Liver (tissue), 9 donors: Measurements from ENCODE around the gene ENOPH1. TPM values are rescaled to one million over a fixed set of nuclear protein-coding genes. Genes with fewer than 3 reads are reported as not detected.
"Not testable (repeated sequence)": the region's sequence is repeated elsewhere in the genome, so short reads cannot be mapped to it uniquely, and the experiment has no call there.

Source experiments
- DNase-seq: peaks from one replicate; pipeline ENCODE4 v3.0.0-alpha.2; 2017; ENCODE audit warnings: low spot score
- H3K27ac ChIP-seq, 2 donors: one replicate each; pipeline ENCODE4 v1.7.0; 2013; ENCODE audit warnings: inconsistent platforms in 2 of 2, low read length in 2 of 2, control low read depth in 1 of 2, low read depth in 1 of 2, mild to moderate bottlenecking in 1 of 2
- H3K27me3 ChIP-seq, 4 donors: one replicate each; pipeline versions ENCODE4 v1.6.1 to v1.7.0; 2013; ENCODE audit warnings: low read length in 3 of 4, inconsistent platforms in 1 of 4, mild to moderate bottlenecking in 1 of 4, moderate library complexity in 1 of 4; ENCODE audit not compliant: control insufficient read depth in 4 of 4, insufficient read depth in 4 of 4
- H3K36me3 ChIP-seq, 4 donors: one replicate each; pipeline versions ENCODE4 v1.6.1 to v1.7.0; 2013; ENCODE audit warnings: low read length in 3 of 4, mild to moderate bottlenecking in 3 of 4, low read depth in 1 of 4, moderate library complexity in 1 of 4; ENCODE audit not compliant: control insufficient read depth in 4 of 4, insufficient read depth in 3 of 4
- H3K4me1 ChIP-seq, 4 donors: one replicate each; pipeline versions ENCODE4 v1.6.1 to v1.7.0; 2013; ENCODE audit warnings: low read length in 3 of 4, mild to moderate bottlenecking in 3 of 4, moderate library complexity in 1 of 4; ENCODE audit not compliant: control insufficient read depth in 4 of 4, insufficient read depth in 4 of 4
- H3K4me3 ChIP-seq, 3 donors: one replicate each; pipeline versions ENCODE4 v1.6.1 to v1.7.0; 2013; ENCODE audit warnings: low read length in 3 of 3, control low read depth in 1 of 3, low read depth in 1 of 3, mild to moderate bottlenecking in 1 of 3
- H3K9ac ChIP-seq, 2 donors: one replicate each; pipeline ENCODE4 v1.7.0; 2013; ENCODE audit warnings: low read length in 2 of 2, mild to moderate bottlenecking in 2 of 2, moderate library complexity in 2 of 2, control low read depth in 1 of 2, low read depth in 1 of 2
- H3K9me3 ChIP-seq, 4 donors: one replicate each; pipeline versions ENCODE4 v1.6.1 to v1.7.0; 2013; ENCODE audit warnings: low read length in 3 of 4; ENCODE audit not compliant: control insufficient read depth in 4 of 4
- ATF3 ChIP-seq: IDR thresholded peaks from 2 replicates; pipeline ENCODE4 v1.6.1; 2016; ENCODE audit warnings: antibody characterized with exemption
- CTCF ChIP-seq: fragments of 150-350 bp; IDR thresholded peaks from 2 replicates; pipeline ENCODE4 v1.5.1; 2017; ENCODE audit warnings: improper control_type of control experiment, low read depth, low read length; ENCODE audit not compliant: missing input control
- EGR1 ChIP-seq, 2 donors: IDR thresholded peaks; 2 replicates each; pipeline ENCODE4 v1.6.1; 2016 to 2018; ENCODE audit warnings: antibody characterized with exemption in 2 of 2, low read depth in 2 of 2
- FOXA1 ChIP-seq: IDR thresholded peaks from 2 replicates; pipeline ENCODE4 v1.6.1; 2016; ENCODE audit warnings: antibody characterized with exemption
- FOXA2 ChIP-seq: IDR thresholded peaks from 2 replicates; pipeline ENCODE4 v1.6.1; 2016; ENCODE audit warnings: antibody characterized with exemption
- GABPA ChIP-seq, 2 donors: IDR thresholded peaks in 1 of 2; conservative IDR thresholded peaks in 1 of 2; 2 replicates each; pipeline ENCODE4 v1.6.1; 2016; ENCODE audit warnings: antibody characterized with exemption in 2 of 2, mild to moderate bottlenecking in 1 of 2, moderate library complexity in 1 of 2
- HNF4A ChIP-seq, 2 donors: conservative IDR thresholded peaks; 2 replicates each; pipeline ENCODE4 v1.6.1; 2016; ENCODE audit warnings: antibody characterized with exemption in 2 of 2, mild to moderate bottlenecking in 2 of 2
- HNF4G ChIP-seq: IDR thresholded peaks from 2 replicates; pipeline ENCODE4 v1.6.1; 2016; ENCODE audit warnings: antibody characterized with exemption
- JUND ChIP-seq, 2 donors: IDR thresholded peaks; 2 replicates each; pipeline ENCODE4 v1.6.1; 2016; ENCODE audit warnings: antibody characterized with exemption in 2 of 2
- MAX ChIP-seq: IDR thresholded peaks from 2 replicates; pipeline ENCODE4 v1.6.1; 2016; ENCODE audit warnings: antibody characterized with exemption
- NR2F2 ChIP-seq: IDR thresholded peaks from 2 replicates; pipeline ENCODE4 v1.6.1; 2016; ENCODE audit warnings: antibody characterized with exemption
- RAD21 ChIP-seq, 2 donors: IDR thresholded peaks; 2 replicates each; pipeline ENCODE4 v1.6.1; 2016; ENCODE audit warnings: antibody characterized with exemption in 2 of 2, mild to moderate bottlenecking in 2 of 2
- REST ChIP-seq: IDR thresholded peaks from 2 replicates; pipeline ENCODE4 v1.6.1; 2016; ENCODE audit warnings: antibody characterized with exemption, mild to moderate bottlenecking
- RXRA ChIP-seq, 2 donors: IDR thresholded peaks; 2 replicates each; pipeline ENCODE4 v1.6.1; 2017 to 2018; ENCODE audit warnings: antibody characterized with exemption in 2 of 2, mild to moderate bottlenecking in 1 of 2
- SP1 ChIP-seq: IDR thresholded peaks from 2 replicates; pipeline ENCODE4 v1.6.1; 2018; ENCODE audit warnings: antibody characterized with exemption, mild to moderate bottlenecking
- TAF1 ChIP-seq: conservative IDR thresholded peaks from 2 replicates; pipeline ENCODE4 v1.6.1; 2016; ENCODE audit warnings: antibody characterized with exemption, mild to moderate bottlenecking
- YY1 ChIP-seq: IDR thresholded peaks from 2 replicates; pipeline ENCODE4 v1.6.1; 2016; ENCODE audit warnings: antibody characterized with exemption, mild to moderate bottlenecking
- ZBTB33 ChIP-seq: IDR thresholded peaks from 2 replicates; pipeline ENCODE4 v1.6.1; 2016; ENCODE audit warnings: antibody characterized with exemption
- WGBS: extraction: QIAGEN DNeasy Blood & Tissue Kit; methylation state at CpG from one replicate; pipeline ENCODE4 v1.1.7; 2013; 5-methylcytosine and 5-hydroxymethylcytosine counted together
- polyA plus RNA-seq, 2 donors: library from polyadenylated mRNA; stranded (reverse) in 1 of 2; unstranded in 1 of 2; fragments of 200-250 nt in 1 of 2; fragments of >200 nt in 1 of 2; fragmentation: Nextera tagmentation in 1 of 2; extraction: Ambion mirVana in 1 of 2; gene quantifications; one replicate each; pipeline versions ENCODE4 v1.2.1 to v1.2.3, GENCODE V29; 2013 to 2015
- total RNA-seq, 2 donors: library from RNA; depleted of rRNA; stranded (reverse); fragments of >200 nt; gene quantifications; one replicate each; pipeline ENCODE4 v1.2.3, GENCODE V29; 2014
- donor health status: healthy.
- donor health status: healthy.
- donor health status: healthy.
- donor health status: healthy.
- donor health status: healthy.

Gene ENOPH1
- total and polyA plus RNA-seq, 4 donors: 12.1 to 20.0 (median 12.8) TPM

- H3K36me3 ChIP-seq, H3K27ac ChIP-seq, H3K27me3 ChIP-seq, DNase-seq, H3K4me3 ChIP-seq, H3K4me1 ChIP-seq, H3K9ac ChIP-seq, H3K9me3 ChIP-seq: not testable (repeated sequence)
- 96% methylated on average over 7 of the region's 7 CpGs for WGBS
These were observed 45.5 kb downstream of the ENOPH1 start for GRCh38 chr4:82475931-82476330.

- H3K9me3 ChIP-seq, H3K9ac ChIP-seq, H3K27me3 ChIP-seq, H3K4me1 ChIP-seq, H3K4me3 ChIP-seq, DNase-seq, H3K36me3 ChIP-seq: not testable (repeated sequence)
- TF ChIP-seq ATF3 (peak; percentile 62), YY1 (peak; percentile 40), JUND (IDR thresholded peaks at IDR 0.05) (peak; percentile 16 to 50), HNF4G (peak; percentile 62), HNF4A (conservative IDR thresholded peaks at IDR 0.05) (peak; percentile 91 to 92), RAD21 (IDR thresholded peaks at IDR 0.05) (peak in 1 of 2 donors; percentile 30), RXRA (IDR thresholded peaks at IDR 0.05) (peak; percentile 63 to 64), SP1 (peak; percentile 84)
- 33% methylated on average over 9 of the region's 9 CpGs for WGBS
- H3K27ac ChIP-seq: peak overlapping the region; percentile 20 to 59
These were observed 47.1 kb downstream of the ENOPH1 start for GRCh38 chr4:82477469-82477868.

GRCh38 chr4:82479562-82479961, 49.2 kb downstream of the ENOPH1 start:
- 98% methylated on average over 14 of the region's 14 CpGs for WGBS
- Histone ChIP-seq H3K4me3 (no peak overlapping the region), H3K27me3 (no peaks in the 10 kb centered on the region), H3K27ac (no peak overlapping the region), H3K9me3 (no peaks in the 10 kb centered on the region), H3K36me3 (peaks cover 0 to 2% (median 0%) of the 10 kb centered on the region in 4 donors), H3K9ac (no peak overlapping the region), H3K4me1 (peaks cover 0 to 2% (median 0%) of the 10 kb centered on the region in 4 donors)
- TF ChIP-seq MAX (no peak), GABPA (IDR thresholded peaks at IDR 0.05 in 1 of 2, conservative IDR thresholded peaks at IDR 0.05 in 1 of 2) (no peak), CTCF (no peak), HNF4G (no peak), NR2F2 (no peak), FOXA1 (no peak), EGR1 (IDR thresholded peaks at IDR 0.05; ENCODE audit: low read depth in 2 of 2) (no peak), ZBTB33 (no peak), RAD21 (IDR thresholded peaks at IDR 0.05) (no peak), JUND (IDR thresholded peaks at IDR 0.05) (no peak), YY1 (no peak), RXRA (IDR thresholded peaks at IDR 0.05) (no peak), REST (no peak), ATF3 (no peak), SP1 (no peak), TAF1 (no peak), FOXA2 (no peak), HNF4A (conservative IDR thresholded peaks at IDR 0.05) (no peak)
- DNase-seq: no peak
